HUDEP-2 (cell line): ENCODE results near the gene GALNT5.
A peak's percentile ranks its signal among the peaks of the same experiment; 100 is the strongest.
"Not testable (repeated sequence)": the region's sequence is repeated elsewhere in the genome, so short reads cannot be mapped to it uniquely, and the experiment has no call there.

Source experiments
- DNase-seq, 76 experiments: peaks; one replicate each; lab custom pipeline; 2025; ENCODE audit not compliant: unreplicated experiment in 76 of 76; lab: John Stamatoyannopoulos, UW

GALNT5 gene

DNA sequence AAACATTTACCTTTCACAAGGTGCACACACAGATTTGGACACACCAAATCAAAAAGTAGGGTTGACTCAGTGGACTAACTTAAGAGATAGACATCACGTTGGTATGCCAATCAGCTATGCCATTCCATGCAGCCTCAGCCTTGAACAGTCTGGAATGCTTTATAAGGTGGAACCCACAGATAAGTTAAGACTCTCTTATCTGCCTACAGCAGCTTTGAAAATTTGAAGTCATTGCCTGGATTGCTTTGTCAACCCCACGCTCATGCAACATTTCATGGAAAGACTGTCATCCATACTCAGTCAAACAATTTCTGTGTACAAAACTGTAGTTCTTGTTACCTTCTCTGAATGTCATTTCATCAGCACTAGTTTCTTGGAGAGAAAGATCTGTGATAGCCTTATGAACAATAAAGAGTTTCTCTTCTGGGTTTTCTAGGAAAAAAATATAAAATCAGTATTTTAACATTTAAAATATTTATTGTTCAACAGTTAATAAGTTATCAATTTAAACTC, 66.9 kb downstream of the GALNT5 start:
- DNase-seq, result peak in 52 of 76 experiments; percentile 2 to 81 (median 42)

DNA sequence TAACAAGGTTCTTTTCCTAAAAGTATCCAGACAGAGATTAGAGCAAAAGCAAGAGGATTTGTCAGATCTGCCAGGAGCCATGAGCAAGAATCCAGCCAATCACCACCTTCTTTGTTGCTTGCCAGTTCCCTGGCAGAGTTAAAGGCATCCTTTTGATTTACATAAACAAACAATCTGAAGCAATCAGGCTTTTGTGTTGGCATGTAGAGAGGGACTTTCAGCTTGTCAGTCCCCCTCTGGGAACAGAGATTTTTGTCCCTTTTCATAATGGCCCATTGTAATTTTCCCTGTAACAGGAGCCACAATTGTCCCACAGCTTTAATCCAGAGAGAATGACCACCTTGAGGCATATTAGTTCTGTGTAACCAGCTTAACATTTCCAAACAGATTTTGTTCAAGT, 68.3 kb downstream of the GALNT5 start, which contains the start of gene ERMN:
Gene ERMN, minus strand, starts transcription at position 39 of the 400 bp plus-strand sequence. CDS start 182 bp downstream, outside the sequence.
- no peak for DNase-seq

DNA sequence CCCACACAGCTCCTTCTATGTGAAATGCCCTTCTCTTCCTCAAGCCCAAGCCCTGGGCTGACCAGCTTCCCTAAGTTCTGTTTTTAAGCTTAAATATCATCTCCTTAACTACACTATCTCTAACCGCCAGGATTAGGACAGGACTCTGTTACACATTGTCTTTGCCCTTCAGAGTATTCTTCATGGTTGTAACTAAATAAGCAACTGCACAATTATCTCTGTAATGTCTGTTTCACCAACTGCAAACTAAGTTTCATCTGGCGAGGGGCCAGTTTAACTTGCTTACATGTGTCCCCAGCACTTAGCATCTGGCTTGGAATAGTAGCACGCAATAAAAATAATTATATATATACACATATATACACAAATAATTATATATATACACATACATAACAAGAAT, 69.2 kb downstream of the GALNT5 start:
- DNase-seq, result peak in 4 of 76 experiments; percentile 2 to 12 (median 6)

DNA sequence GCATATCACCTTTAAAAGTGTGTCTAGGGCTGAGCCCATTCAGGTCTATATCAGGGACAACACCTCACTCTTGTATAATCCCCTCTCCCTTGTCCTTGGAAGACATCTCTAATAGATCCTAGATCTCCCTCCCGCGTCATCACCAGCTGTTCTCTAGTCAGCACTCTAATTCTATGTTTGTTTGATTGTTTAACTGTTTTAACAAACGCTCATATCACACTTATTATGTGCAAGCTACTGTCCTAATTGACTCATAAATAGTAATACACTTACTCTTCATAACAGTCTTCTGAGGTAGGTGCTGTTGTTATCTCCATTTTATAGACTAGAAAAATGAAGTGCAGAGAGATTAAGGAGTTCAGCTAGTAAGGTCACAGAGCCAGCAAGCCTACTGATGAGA, 69.7 kb downstream of the GALNT5 start:
- DNase-seq, result no peak

DNA sequence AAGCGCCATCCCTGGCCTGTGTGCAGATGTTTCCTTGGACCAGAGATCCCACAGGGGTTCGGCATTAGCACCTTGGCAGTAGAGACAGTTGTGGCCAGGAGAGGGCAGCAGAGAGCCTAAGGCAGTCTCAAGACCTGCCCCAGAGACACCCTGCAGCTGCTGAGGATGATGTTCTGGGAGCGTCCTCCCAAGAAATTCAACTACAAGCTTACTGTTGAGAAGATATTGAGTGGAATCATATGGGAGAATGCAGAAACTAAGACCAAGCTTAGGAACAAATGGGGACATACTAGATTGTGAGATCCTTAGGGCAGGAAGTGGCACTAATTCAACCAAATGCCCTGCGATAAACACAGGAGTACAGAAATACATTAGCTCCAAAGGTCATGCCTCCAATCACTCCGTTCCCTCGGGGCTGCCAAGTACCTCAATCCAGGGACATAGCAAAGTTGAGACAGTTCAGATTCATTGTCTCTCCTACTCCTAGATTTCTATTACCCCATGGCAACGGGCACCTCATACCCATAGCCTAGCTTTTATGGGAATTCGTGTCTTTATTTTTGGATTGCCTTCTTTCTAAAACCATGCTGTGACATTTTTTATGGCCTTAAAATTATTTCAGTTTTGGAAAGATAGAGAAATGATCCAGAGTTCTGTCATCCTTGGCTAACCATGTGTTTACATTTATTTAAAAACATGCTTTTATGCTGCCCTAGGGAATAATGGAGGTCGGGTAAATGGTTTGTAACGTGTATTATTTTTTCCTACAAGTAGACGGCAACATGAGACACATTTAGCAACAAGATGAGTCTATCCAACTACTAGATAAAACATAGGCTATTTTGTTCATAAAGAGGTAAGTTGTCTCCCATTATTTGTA, 70.4 kb downstream of the GALNT5 start:
- peak in 70 of 76 experiments; percentile 7 to 84 (median 57) for DNase-seq

DNA sequence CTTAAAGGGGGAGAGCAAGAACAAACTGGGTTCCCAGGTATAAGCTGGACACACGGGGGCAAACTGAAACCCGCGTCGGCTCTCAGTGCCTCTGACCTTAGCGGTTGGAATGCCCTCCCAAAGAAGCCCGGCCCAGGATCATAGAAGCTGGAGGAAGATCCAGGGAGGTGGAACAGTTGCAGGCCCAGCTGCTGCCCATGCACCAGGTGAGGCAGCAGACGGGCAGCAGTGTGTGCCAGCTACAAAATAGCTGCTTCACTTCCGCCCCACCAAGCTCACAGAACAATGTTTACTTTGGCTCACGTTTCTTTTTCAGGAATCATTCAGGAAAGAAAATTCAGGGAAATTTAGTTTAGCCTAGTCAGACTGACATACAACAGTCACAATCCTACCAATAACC, 72.0 kb downstream of the GALNT5 start:
- no peak for DNase-seq

DNA sequence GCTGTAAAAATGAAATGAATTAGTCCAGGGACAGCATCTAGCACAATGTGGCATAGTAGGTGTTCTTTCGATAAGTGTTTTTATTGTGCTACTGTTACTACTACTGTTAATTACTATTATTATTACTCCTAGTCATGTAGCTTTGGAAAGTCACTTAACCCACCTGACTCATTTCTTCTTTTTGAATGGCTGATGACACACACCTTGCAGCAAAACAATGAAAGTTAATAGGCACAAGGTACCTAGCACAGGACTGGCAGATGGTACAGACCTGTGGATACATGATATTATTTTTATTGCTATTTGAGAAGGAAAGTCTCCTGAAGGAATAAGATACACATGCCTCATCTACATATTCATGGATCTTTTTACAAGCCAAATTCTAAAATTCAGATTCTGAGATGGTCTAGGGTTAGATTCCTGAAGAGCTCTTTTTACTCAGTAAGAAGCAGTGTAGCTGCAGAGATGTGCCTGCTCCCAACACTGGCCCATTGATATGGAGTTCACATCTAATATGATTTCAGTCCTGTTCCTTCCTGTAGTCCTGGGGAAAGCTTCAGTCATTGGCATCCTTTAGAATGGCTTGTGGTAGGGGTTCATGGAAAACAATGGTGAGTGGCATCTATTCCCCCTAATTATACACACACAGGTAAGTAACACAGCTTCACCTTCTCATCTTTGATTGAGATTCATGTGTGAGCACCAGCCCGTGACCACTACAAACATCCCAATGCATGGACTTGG, 76.0 kb downstream of the GALNT5 start:
- no peak for DNase-seq

DNA sequence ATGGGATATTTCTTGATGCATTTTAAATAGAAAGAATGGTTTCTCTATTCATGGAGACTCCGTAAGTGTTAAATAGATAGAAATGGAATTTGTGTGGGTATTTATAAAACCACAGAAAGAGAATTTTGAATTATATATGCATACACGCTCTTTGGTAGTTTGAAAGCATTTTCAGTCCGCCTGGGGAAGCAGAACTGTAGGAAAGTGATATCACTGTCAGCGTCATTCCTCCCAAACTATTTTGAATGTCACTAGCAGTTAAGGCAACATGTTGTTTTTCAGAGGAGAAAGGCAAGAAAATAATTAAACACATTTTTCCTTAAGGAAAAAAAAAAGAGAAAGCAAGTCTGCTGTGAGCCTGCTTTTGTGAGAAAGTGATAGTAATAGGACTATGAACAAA, 76.8 kb downstream of the GALNT5 start:
- DNase-seq, result no peak

DNA sequence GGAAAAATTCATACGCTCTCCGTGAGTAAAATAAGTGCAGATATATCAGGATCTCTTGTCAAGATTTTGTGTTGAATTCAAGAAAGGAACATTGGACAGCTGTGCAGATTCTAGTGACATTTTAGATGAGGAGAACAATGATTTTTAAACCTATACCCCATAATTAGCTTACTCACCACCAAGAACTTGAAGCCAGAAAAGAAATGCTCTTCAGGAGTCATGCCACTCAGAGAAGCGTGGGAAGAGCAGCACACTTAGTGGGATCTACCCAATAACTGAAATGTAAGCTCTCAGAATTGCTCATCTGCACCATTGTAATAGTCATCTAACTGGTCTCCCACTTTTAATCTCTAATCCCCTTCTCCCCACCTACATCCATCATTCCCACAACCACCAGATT, 77.3 kb downstream of the GALNT5 start:
- no peak for DNase-seq

DNA sequence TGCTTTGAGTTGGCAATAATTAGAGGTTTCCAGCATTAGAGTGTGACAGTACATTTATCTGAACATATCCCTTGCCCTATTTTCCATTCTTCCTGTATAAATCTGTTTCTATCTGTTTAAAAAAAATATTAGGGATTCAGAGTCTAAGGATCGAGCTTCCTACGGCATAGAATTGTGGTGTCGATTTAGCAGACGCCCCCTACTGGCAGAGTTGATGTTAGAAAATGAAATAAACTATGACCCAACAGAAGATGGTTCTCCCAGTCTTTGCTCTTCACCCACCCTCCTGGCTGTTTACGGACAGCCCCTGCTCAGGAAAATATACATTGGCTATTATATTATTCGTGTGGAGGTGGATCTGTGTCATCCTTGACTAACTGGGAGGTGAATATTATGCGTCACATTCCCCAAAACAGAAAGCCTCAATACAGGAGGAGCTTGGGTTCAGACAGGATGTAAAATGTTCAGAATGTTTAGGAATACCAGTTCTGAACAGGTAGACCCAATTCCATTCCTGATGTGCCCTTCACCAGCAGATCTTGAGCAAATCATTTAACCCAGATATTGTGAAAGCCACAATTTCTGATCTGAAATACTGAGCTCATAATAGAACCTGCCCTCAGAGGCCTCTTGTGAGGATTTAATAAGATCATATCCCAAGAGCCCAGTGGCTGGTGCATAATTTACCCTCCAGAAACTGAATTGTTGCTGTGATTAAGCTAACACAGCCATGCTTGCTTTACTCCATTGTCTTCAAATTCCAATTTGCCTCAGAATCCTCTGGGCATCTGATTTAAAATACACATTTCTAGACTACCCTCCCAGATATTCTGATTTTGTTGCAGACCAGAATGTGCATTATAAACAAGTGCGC, 78.9 kb downstream of the GALNT5 start:
- DNase-seq, result peak in 31 of 76 experiments; percentile 1 to 47 (median 21)

DNA sequence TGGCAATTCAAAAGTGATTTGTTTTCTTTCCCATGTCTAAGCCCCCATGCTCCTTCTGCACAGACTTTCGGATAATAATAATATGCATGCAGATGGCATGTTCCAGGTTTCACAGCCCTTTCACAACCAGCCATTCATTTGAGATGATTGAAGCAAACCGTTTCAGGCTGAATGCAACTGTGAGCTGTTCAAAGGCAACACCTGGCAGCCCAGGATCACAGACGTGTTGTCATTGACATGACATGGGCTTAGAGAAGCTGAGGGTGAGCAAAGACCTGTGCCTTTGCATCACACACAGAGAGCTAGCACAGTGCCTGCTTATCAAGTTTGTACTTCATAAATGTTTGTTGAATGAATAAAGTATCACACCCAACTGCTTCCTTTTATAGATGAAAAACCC, 80.5 kb downstream of the GALNT5 start:
- DNase-seq, result no peak

DNA sequence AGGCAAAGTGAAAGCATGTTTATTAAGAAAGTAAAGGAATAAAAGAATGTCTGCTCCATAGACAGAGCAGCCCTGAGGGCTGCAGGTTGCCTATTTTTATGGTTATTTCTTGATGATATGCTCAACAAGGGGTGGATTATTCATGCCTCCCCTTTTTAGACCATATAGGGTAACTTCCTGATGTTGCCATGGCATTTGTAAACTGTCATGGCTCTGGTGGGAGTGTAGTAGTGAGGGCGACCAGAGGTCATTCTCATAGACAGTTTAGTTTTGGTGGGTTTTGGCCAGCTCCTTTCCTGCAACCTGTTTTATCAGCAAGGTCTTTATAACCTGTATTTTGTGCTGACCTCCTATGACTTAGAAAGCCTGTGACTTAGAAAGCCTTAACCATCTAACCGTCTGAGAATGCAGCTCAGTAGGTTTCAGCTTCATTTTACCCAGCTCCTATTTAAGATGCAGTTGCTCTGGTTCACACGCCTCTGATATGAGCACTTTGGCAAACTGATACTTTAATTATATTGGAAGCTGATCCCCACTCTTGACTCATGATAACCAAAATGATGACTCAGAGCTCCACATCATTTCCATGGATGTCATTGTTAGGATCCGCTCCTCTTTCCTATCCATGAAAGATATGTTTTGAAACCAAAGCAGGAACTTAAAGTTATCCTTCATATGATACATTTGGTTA, 82.6 kb downstream of the GALNT5 start:
- DNase-seq, result no peak

DNA sequence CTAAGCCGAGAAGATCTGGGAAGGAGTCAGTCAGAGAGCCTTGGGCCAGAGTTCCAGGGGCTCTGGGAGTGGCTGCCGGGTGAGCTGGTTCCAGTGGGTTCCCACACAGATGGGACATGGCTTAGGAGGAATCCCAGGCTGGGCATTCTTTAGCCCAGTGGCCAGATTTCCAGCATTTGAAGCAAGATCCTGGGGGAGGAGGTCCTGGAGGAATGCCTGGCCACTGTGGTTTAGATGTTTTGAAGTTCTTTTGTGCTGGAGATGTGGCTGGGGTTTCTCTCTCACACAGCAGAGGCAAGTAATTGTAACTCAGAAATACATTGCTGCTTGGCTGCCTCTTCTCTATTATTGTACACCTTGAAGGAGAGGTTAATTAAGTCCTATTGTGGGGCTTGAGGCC, 83.9 kb downstream of the GALNT5 start:
- not testable (repeated sequence) for DNase-seq

DNA sequence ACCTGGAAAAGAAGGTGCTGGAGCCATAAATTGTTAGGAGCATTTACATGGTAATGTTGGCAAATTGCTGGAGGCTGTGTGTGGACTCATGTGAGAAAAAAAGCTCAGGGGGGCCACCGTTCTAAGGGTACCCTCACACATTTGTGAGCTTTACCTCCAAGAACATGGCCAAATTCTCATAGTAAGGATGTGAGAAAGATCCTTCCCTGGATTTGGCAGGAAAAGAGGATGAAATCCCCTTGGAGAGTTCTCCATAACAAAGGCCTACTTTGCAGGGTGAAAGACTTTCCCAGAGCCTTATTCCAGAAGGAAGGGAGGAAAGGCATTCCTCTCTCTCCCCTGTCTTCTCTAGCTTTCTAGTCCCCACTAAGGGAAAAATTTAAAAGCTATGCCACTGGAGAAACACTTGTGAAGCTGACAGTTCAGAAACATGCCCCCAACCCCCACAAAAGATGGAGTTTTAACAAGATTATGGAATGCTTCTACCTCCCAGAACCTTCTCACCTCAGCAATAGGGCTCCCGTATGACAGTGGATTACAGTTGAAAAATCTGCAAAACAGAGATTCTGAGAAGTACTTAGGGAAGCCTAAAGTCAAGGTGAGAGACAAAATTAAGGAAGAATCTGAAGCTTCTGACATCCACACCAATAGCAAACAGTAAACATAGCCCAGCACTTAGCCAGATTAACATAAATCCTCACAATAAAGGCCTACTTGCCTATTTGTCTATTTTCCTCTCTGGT, 88.3 kb downstream of the GALNT5 start:
- no peak for DNase-seq

DNA sequence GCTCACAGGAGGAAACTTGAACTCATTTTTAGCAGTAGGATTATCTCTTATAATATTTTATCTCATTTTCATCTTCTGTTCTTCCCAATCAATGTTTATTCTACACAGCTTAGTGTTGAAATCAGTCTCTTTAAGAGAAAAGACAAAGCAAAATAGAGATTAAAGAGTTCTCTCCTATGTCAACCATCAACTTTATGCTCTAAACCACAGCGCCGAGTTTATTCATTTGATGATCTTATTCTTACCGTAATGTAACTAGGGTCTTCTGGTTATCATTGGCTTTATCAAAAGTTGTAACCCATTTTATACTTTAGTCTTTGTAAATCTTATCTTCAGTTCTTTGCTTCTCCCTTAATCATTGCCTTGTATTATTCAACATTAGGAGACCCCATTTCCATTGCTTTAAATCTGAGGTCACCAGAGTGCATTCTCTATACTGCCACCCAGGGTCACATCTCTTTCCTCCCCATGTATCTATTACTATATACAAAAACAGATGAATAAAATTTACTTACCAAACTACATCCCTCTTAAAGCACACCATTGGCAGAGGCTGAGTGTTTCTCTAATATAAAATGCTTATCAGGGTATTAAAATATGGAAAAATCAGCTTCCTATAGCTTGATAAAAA, 90.9 kb downstream of the GALNT5 start:
- no peak for DNase-seq

DNA sequence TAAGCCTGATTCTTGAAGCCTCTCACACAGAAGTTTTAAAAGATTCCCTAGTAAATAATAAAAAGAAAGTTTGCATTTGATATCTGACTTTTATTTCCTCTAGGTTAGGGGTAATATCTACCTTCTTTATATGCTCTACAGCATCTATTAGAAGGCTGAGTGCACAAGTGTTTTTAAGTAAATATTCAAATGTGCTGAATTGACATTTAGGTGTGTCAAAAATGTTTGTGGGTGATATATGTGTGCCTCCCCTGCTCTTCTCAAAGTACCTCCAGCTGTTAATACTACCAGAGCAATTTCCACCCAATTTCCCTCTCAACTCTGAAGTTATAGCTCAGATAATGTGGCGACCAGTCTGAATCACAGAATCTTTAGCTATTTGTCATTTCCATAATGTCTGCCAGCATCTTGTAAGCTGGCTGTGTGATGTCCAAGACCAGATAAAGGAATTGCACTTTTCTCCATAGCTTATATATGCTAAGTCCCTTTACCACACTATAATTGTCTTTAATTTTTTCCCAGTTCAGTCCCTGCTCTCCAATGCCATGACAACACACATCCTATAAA, 92.5 kb downstream of the GALNT5 start:
- no peak for DNase-seq

DNA sequence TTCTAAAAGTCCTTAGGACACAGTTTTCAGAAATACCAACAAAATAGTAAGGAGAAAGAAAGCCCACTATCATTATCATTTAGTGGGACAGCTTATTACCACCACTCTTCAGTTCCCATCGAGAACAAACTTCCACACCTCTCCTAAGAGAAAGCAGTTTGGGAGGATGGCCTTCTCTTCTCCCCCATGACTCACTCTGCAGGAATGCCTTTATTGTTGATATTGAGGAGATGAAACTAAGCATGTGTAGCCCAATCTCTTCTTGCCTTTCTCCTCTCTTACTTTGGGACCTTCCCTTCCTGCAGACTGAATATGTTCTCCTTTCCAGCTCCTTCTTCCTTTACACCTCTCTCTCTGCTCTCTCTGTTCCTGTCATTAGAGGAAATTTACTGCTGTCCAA, 98.1 kb downstream of the GALNT5 start:
- DNase-seq, result no peak

DNA sequence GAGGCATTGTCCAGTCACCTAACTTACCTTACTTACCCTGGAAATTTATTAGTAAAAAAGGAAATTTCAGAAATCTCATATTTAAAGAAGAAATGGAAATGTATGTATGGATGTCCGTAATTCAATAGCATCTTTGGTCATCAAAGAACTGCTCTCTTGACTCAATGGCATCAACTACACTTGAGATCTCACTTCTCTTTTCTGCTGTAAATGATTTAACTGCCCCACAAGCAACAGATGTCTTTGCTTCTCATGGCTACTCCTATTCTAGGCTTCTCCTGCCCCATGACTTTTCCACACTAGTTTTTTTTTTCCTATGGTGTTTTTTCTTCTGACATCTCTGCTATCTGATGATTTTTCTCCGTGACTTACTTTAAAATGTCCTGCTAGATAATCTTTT, 102.1 kb downstream of the GALNT5 start:
- DNase-seq, result no peak

DNA sequence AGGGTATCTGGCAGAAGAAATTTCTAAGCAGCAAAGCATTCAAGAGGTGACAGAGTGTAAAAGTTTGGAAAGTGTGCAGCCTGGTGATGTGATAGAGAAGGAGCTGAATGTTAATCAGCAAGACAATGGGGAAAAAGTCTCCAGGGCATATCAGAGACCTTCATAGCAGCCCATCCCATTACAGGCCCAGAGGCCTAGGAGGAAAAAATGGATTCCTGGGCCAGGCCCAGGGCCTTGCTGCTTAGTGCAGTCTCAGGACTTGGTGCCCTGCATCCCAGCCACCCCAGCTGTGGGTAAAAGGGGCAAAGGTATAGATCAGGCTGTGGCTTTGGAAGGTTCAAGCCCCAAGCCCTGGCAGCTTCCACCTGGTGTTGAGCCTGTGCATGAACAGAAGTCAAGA, 104.0 kb downstream of the GALNT5 start:
- no peak for DNase-seq
